Measurements from ENCODE around the gene NIN.

GRCh38 chr14:50834802-50835276 is 3.9 kb upstream of the NIN start:
- no peak for TF ChIP-seq CTCF (IDR thresholded peaks at IDR 0.05)
- TF ChIP-seq POLR2AphosphoS5 (IDR thresholded peaks at IDR 0.05) = no peak
